K562 (cell line): ENCODE results near the gene EPN3. TPM values are rescaled to one million over a fixed set of nuclear protein-coding genes. Genes with fewer than 3 reads are reported as not detected.

ENCODE experiments used
- ARID3A ChIP-seq: IDR thresholded peaks from 2 replicates; pipeline ENCODE4 v1.6.1; 2012; ENCODE audit warnings: low read depth, low read length, improper control_type of control experiment, borderline replicate concordance
- E2F3 ChIP-seq: fragments of 250-450 bp; sonication (Bioruptor Pico); IDR thresholded peaks from 2 replicates; pipeline ENCODE4 v1.4.0; 2020; ENCODE audit warnings: mild to moderate bottlenecking
- EGR1 ChIP-seq: fragments of 450-650 bp; conservative IDR thresholded peaks from 2 replicates; pipeline ENCODE4 v1.6.1; 2017; ENCODE audit warnings: mild to moderate bottlenecking
- NFE2 ChIP-seq: IDR thresholded peaks from 2 replicates; pipeline ENCODE4 v1.6.1; 2014; ENCODE audit warnings: antibody characterized with exemption, low read depth
- RFX5 ChIP-seq: IDR thresholded peaks from 2 replicates; pipeline ENCODE4 v1.6.1; 2011; ENCODE audit warnings: low read depth, mild to moderate bottlenecking, improper control_type of control experiment, low read length
- ZNF431 ChIP-seq: sonication (generic); formaldehyde crosslinking; IDR thresholded peaks from 2 replicates; pipeline ENCODE4 v1.8.0; 2022; ENCODE audit warnings: mild to moderate bottlenecking, missing genetic modification reagents
- ZNF436 ChIP-seq: fragments of 250-450, 450-650 bp; sonication (Bioruptor Pico); formaldehyde crosslinking; IDR thresholded peaks from 2 replicates; pipeline ENCODE4 v1.7.0; 2020; ENCODE audit warnings: mild to moderate bottlenecking
- ZNF785 ChIP-seq: fragments of 250-450 bp; sonication (Bioruptor Pico); IDR thresholded peaks from 2 replicates; pipeline ENCODE4 v1.4.0; 2020; ENCODE audit warnings: mild to moderate bottlenecking
- polyA plus RNA-seq, 8 experiments: library from polyadenylated mRNA; depleted of rRNA in 4 of 8; stranded (reverse) in 5 of 8; unstranded in 3 of 8; fragments of >200 nt; fragmentation: Nextera tagmentation in 2 of 8; fragmentation: Illumina TruSeq in 1 of 8; extraction: Ambion mirVana in 2 of 8; extraction: Trizol in 1 of 8; gene quantifications; 2 replicates each; pipeline versions ENCODE4 v1.2.1 to v1.2.3, GENCODE V29; 2011 to 2014; ENCODE audit warnings: inconsistent platforms in 1 of 8, missing spikeins in 1 of 8
- total RNA-seq, 7 experiments: library from RNA; depleted of rRNA in 6 of 7; stranded (reverse); fragments of >200 nt in 6 of 7; fragmentation: Illumina TruSeq in 2 of 7; extraction: Trizol in 2 of 7; gene quantifications; 2 replicates each; pipeline versions ENCODE4 v1.2.1 to v1.2.3, GENCODE V29; 2011 to 2021; ENCODE audit warnings: low replicate concordance in 1 of 7
- TF ChIP-seq, protein P1 (sequence below): fragments of 250-450 bp; sonication (Bioruptor Pico); IDR thresholded peaks from 2 replicates; pipeline ENCODE4 v1.5.0; 2022; ENCODE audit warnings: mild to moderate bottlenecking
- TF ChIP-seq, protein P2 (sequence below): fragments of 450-650 bp; IDR thresholded peaks from 2 replicates; pipeline ENCODE4 v1.6.1; 2016; ENCODE audit warnings: mild to moderate bottlenecking

The EPN3 gene
- total and polyA plus RNA-seq, 9 of the 15 experiments (the other 6 are each of a cell fraction or from before 2014, with no cell fraction given), result 0.16 TPM; not detected in 8

DNA sequence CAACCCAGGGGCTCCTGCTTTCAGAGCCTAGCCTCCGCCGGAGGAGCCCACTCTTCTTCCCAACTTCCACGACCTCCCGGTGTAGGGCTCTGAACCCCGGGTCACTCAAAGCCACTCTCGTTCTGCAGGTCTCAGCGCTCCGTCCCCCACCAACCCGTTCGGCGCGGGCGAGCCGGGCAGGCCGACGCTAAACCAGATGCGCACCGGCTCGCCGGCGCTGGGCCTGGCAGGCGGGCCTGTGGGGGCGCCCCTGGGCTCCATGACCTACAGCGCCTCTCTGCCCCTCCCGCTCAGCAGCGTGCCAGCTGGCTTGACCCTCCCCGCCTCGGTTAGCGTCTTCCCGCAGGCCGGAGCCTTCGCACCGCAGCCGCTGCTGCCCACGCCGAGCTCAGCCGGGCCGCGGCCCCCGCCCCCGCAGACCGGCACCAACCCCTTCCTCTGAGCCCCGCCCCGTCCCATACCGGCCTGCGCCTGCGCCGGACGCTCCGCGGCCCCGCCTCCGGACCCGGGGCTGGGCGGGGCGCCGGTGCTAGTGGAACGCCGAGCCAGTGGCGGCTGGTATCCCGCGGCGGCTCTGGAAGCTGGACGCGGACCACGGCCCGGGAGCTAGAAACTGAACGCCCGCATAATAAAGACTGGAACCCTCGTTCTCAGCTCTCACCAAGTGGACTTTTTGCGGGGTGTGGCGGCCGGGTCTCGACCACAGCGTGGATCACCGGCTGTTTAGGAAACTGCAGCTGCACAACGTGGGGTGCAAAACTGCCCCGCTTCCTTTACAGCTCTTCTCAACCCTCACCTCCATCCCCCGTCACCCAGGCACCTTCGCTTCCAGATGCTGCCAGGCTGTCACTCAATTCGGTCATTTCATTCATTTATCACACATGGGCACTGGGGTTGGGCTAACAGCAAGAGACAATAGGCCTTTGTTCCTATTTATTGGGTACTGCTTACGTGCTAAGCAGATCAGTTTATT, 9.5 kb downstream of the EPN3 start (continued):
- no peak for TF ChIP-seq ARID3A
- TF ChIP-seq, protein P1, sequence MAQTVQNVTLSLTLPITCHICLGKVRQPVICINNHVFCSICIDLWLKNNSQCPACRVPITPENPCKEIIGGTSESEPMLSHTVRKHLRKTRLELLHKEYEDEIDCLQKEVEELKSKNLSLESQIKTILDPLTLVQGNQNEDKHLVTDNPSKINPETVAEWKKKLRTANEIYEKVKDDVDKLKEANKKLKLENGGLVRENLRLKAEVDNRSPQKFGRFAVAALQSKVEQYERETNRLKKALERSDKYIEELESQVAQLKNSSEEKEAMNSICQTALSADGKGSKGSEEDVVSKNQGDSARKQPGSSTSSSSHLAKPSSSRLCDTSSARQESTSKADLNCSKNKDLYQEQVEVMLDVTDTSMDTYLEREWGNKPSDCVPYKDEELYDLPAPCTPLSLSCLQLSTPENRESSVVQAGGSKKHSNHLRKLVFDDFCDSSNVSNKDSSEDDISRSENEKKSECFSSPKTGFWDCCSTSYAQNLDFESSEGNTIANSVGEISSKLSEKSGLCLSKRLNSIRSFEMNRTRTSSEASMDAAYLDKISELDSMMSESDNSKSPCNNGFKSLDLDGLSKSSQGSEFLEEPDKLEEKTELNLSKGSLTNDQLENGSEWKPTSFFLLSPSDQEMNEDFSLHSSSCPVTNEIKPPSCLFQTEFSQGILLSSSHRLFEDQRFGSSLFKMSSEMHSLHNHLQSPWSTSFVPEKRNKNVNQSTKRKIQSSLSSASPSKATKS (CRISPR knock-in tag), result no peak
- no peak for TF ChIP-seq ZNF431 (CRISPR knock-in tag)
- TF ChIP-seq ZNF436 (CRISPR knock-in tag), result no peak
- peak; percentile 97 for TF ChIP-seq EGR1
- TF ChIP-seq, protein P2, sequence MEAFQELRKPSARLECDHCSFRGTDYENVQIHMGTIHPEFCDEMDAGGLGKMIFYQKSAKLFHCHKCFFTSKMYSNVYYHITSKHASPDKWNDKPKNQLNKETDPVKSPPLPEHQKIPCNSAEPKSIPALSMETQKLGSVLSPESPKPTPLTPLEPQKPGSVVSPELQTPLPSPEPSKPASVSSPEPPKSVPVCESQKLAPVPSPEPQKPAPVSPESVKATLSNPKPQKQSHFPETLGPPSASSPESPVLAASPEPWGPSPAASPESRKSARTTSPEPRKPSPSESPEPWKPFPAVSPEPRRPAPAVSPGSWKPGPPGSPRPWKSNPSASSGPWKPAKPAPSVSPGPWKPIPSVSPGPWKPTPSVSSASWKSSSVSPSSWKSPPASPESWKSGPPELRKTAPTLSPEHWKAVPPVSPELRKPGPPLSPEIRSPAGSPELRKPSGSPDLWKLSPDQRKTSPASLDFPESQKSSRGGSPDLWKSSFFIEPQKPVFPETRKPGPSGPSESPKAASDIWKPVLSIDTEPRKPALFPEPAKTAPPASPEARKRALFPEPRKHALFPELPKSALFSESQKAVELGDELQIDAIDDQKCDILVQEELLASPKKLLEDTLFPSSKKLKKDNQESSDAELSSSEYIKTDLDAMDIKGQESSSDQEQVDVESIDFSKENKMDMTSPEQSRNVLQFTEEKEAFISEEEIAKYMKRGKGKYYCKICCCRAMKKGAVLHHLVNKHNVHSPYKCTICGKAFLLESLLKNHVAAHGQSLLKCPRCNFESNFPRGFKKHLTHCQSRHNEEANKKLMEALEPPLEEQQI, result no peak
- TF ChIP-seq ZNF785 (CRISPR knock-in tag), result no peak
- TF ChIP-seq NFE2, result no peak
- TF ChIP-seq RFX5, result no peak
- TF ChIP-seq E2F3 (CRISPR knock-in tag), result no peak
